H7 (cell line): Measurements from ENCODE around the gene SIX5. TPM values are rescaled to one million over a fixed set of nuclear protein-coding genes. Genes with fewer than 3 reads are reported as not detected.
A peak's percentile ranks its signal among the peaks of the same experiment; 100 is the strongest.
"Not testable (repeated sequence)": the region's sequence is repeated elsewhere in the genome, so short reads cannot be mapped to it uniquely, and the experiment has no call there.

Experiments
- DNase-seq: peaks from one replicate; pipeline ENCODE4 v3.0.0; 2012
- H3K27me3 ChIP-seq: 2 replicates; pipeline ENCODE4 v1.6.0; 2011; ENCODE audit warnings: mild to moderate bottlenecking, low read length; ENCODE audit not compliant: control insufficient read depth, insufficient read depth
- H3K36me3 ChIP-seq: replicated peaks from 2 replicates; pipeline ENCODE4 v1.5.1; 2011; ENCODE audit warnings: low read length; ENCODE audit not compliant: control insufficient read depth, insufficient read depth
- H3K4me3 ChIP-seq: 2 replicates; pipeline ENCODE4 v1.5.1; 2011; ENCODE audit warnings: low read depth, mild to moderate bottlenecking, control low read depth, low read length, moderate library complexity; ENCODE audit not compliant: insufficient read depth
- total RNA-seq: library from RNA; depleted of rRNA; stranded (reverse); fragments of >200 nt; shearing (Covaris generic); gene quantifications from 2 replicates; pipeline ENCODE4 v1.2.3, GENCODE V29; 2014; rRNA removed

SIX5 gene
- total RNA-seq, 1 experiment from 2014 or later, result 18.7 TPM

DNA sequence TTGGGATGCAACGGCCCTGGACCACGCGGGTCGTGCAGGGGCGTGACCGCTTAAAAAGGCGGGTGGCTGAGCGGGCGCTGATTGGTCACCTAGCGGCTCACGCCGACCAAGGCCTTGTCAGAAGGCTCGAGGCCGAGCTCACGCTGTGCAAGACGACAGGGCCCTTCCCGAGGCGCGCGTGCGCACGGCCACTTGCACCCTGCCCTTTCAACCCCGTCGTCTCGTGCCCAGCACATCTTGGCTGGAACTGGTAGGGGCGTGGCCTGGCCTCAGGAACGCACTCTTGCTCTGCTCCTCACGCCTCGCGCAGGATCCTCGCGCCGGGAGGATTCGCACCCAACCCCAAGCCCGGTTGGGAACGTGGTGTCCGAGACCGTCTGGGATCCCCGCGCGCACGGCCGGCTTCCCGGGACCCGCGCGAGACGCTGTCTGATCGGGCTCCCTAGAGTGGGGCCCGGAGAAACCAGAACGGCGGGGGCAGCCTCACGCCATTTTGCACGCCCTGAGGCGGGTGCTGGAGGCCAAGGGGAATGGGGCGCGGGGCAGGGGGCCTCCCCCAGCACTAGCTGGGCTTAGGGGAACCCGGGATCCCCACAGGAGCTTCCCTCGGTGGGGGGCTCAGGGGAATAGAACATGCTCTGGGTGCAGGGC is 35.8 kb downstream of the SIX5 start, which contains the start of gene MEIOSIN:
MEIOSIN (plus strand) TSS at position 280 of the 651 bp plus-strand sequence. CDS start 1,938 bp downstream, outside the sequence.
- Histone ChIP-seq H3K27me3 (no peaks in the 10 kb centered on the region), H3K36me3 (no peaks in the 10 kb centered on the region), H3K4me3 (no peak within 1 kb of the TSS)
- peak; percentile 38 for DNase-seq

DNA sequence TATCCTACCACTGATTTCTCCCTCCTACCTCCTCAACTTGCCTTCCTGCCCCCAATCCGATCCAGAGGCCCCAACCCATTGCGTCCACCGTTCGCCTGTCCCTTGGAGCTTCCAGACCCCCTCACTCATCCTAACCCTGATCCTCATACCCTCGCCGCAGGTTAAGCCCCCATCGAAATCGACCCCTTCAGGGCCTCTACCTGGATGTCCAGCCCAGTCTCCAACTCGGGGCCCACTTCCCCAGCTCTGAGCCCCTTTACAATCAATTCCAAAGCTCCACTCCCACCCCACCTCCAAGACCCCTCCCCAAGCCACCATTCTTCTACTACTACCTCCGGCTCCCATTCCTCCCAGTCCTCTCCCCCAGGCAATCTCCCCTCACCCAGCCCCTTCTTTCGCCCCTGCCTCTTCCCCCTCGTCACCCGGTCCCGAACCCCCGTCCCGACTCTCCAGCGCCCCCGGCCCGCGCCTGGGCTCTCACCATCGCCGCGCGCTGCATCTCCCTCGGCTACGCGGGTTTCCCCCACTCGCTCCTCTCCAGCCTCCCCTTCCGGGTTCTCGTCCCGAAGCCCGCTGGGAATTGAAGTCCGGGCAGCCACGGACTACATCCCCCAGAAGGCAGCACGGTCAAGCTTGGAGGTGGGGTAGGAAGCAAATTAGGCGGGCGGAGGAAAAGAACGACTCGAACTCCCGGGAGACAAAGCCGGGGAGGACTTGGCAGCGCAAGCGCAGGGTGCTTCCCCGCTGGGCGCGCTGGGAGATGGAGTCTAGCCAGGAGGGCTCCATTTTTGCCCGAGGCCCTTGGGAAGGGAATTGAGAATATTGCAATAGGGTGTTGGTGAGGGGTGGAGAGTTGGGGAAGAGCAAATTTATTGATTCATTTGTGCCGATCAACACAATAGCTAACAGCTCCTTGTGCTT is 38.4 kb downstream of the SIX5 start, which contains the start of gene FBXO46:
FBXO46 (minus strand) TSS at position 529 of the 921 bp plus-strand sequence. CDS start 17,401 bp downstream, outside the sequence.
- Histone ChIP-seq H3K27me3 (no peaks in the 10 kb centered on the region), H3K4me3 (peak within 1 kb of the TSS; percentile 66), H3K36me3 (no peaks in the 10 kb centered on the region)
- DNase-seq, result peak; percentile 97

DNA sequence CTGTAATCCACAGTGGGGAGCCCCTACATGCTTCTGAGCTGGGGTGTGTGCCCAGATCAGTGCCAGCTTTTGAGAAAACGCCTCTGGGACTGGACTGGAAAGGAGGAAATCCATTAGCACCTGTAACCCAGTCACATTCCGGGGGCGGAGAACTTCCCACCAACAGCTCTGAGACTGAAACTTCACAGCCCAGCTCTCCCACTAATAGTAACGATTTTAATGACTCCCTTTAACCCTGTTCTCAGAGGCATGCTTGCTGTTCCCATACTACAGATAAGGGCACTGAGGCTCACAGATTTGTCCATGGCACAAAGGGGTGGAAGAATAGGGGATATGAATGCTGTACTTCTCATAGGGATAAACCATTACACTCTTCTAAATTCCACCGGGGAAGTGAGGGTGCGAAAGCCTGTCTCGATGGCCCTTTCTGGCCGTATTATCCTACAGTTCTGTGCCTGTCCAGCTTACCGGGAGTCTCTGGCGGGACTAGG is 39.2 kb downstream of the SIX5 start:
- no peaks in the 10 kb centered on the region for H3K36me3 ChIP-seq
- no peaks in the 10 kb centered on the region for H3K27me3 ChIP-seq
- H3K4me3 ChIP-seq, result peak overlapping the region; percentile 66
- DNase-seq, result peak; percentile 50

DNA sequence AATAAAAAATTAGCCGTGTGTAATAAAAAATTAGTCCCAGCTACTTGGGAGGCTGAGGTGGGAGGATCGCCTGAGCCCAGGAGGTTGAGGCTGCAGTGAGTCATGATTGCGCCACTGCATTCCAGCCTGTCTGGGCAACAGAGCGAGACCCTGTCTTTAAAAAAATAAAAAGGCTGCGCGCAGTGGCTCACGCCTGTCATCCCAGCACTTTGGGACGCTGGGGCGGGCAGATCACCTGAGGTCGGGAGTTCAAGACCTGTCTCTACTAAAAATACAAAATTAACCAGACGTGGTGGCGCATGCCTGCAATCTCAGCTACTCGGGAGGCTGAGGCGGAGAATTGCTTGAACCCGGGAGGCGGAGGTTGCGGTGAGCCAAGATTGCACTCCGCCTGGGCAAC is 40.4 kb downstream of the SIX5 start:
- not testable (repeated sequence) for DNase-seq, H3K27me3 ChIP-seq, H3K4me3 ChIP-seq

DNA sequence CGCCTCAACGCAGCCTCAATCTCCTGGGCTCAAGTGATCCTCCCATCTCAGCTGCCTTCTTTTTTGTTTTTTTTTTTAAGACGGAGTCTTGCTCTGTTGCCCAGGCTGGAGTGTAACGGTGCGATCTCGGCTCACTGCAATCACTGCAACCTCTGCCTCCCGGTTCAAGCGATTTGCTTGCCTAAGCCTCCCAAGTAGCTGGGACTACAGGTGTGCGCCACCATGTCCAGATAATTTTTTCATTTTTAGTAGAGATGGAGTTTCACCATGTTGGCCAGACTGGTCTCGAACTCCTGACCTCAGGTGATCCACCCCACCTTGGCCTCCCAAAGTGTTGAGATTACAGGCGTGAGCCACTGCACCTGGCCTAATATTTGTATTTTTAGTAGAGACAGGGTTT is 49.0 kb downstream of the SIX5 start:
- H3K36me3 ChIP-seq, result not testable (repeated sequence)

More for the DNA sequence above, 40.4 kb downstream of the SIX5 start:
- H3K36me3 ChIP-seq, result not testable (repeated sequence)

DNA sequence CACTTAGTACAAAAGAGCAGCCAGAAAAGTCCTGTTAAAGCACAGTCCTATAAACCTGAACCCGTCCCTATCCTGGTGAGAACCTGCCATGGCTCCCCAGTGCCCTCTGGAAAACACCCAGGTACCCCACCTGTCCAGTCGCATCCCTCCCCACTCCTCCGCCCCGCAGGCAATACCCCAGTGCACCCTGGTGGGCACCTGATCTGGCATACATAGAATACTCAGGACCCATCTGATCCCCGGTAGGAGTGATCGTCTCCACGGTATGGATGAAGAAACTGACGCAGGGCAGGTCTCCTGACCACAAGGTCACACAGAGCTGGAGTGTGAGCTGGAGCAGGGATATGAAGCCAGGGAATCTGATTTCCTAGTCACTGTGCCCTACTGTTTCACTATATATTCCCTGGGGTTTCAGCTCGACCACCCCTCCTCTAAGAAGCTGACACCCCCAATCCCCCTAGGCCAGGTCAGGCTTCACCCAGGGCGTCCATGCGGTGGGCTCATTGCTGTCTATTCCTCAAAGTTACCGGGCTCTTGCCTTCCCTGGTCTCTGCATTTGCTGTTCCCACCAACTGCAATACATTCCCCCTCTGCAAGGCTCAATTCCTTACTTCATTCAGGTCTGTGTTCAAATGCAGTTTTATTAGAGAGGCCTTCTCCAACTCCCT is 50.9 kb downstream of the SIX5 start:
- Histone ChIP-seq H3K4me3 (peak overlapping the region; percentile 49), H3K27me3 (no peaks in the 10 kb centered on the region), H3K36me3 (0 out of 2 replicates have a peak, but pooled peaks cover 1% of the 10 kb centered on the region)
- DNase-seq, result peak; percentile 62

More for the DNA sequence above, 49.0 kb downstream of the SIX5 start:
- H3K27me3 ChIP-seq, DNase-seq, H3K4me3 ChIP-seq: not testable (repeated sequence)

DNA sequence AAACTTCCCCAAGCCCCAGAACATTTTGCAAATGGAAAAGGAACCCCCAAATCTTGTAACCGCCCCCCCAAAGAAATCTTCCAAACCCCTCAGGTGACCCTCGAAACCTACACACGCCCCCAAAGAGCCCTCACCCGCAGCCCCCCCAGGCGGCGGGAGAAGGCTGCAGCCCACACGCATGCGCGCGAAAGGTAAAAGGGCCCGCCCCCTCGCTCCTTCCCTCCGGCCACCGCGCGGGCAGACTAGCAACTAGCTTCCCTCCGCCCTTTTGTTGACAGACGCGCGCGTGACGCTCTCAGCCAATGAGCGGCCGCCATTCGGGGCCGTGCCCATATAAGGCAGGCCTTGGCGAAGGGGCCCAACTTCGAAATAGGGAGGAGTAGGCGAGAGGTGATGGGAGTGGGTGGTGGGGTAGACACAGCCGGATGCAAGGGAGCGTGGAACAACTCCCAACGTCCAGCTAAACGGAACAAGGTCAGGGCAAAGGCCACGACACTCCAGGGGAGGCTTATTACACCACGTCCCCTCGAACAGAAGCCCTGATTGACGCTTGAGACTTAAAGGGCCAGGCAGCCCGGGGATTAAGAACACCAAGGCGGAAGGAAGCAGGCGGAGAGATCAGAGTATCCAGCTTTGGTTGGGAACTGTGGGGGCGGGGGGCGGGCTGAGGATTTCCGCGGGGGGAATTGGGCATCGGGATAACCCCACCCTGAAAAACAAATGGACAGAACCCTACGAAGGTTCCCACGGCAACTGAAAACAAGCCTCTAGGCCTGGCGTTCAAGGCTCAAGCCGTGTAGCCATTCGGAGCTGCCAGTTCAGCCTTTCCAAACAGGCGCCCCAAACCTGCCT is 51.7 kb downstream of the SIX5 start:
- Histone ChIP-seq H3K4me3 (peak overlapping the region; percentile 81), H3K36me3 (0 out of 2 replicates have a peak, but pooled peaks cover 1% of the 10 kb centered on the region), H3K27me3 (no peaks in the 10 kb centered on the region)
- peak; percentile 98 for DNase-seq

DNA sequence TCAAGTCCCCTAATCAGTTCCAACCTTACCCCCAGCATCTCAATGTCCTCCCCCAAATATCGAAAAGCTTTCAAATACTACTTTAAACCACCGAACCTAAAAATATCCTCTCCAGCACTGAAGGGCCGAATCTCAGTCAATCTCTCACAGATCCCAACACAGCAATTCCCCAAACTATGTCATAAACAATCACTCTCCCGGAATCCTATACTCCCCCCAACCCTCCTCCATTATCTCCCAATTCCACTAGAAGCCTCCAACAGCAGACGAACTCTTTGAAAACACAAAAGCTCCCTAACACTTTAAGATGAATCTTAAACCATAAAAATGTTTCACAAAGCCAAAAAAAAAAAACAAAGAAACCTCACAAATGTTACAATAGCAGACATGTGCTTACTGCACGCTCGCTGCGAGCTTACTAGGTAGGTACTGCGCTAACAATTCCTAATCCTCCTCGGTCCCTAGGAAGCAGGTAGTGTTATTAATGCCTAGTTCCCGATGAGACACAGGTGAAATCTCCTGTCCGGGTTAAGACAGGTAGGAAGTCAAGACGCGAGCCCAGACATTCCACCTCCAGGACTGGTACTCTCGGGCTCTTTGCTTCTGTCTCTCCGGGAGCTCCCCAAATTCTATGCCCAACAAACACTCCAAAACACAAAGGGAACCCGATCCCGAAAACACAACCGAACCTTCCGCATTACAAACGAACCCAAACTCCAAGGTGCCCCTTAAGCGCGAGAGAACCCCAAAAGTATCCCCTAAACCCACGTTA is 52.5 kb downstream of the SIX5 start:
- H3K27me3 ChIP-seq, result no peaks in the 10 kb centered on the region
- DNase-seq, result peak; percentile 72

DNA sequence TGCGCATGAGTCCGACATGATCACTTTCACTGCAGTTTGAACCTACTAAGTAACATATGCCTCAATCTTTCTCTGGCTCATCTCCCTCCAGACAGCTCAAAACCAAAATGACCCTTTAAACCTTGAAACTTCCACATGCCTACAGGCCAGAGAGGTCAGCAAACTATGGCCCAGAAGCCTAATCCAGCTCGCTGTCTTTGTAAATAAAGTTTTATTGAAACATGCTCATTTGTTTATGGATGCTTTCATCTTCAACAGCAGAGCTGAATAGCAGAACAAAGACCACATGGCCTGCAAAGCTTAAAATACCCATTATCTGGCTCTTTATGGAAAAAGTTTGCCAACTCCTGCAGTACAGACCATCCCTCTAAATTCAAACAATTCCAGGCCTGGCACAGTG is 53.9 kb downstream of the SIX5 start:
- no peak for DNase-seq

More for the DNA sequence above, 52.5 kb downstream of the SIX5 start:
- H3K4me3 ChIP-seq, result peak overlapping the region; percentile 81
- H3K36me3 ChIP-seq, result no peaks in the 10 kb centered on the region

More for the DNA sequence above, 53.9 kb downstream of the SIX5 start:
- Histone ChIP-seq H3K36me3 (no peaks in the 10 kb centered on the region), H3K27me3 (no peaks in the 10 kb centered on the region), H3K4me3 (no peak overlapping the region)

Other genes with a start within 250 kb of the SIX5 start
- 12.6 and 14.2 TPM in 2 replicates for gene OPA3, start 184.4 kb downstream of the SIX5 start, total RNA-seq
- gene GPR4, start 167.0 kb downstream of the SIX5 start, total RNA-seq, result 0.07 and 0.41 TPM in 2 replicates
- gene EML2, start 129.9 kb downstream of the SIX5 start, total RNA-seq, result 42.5 and 48.6 TPM in 2 replicates
- 0.81 TPM in 1 of 2 replicates, not detected in the other for gene GIPR, start 101.0 kb downstream of the SIX5 start, total RNA-seq
- gene SNRPD2, start 77.3 kb downstream of the SIX5 start, total RNA-seq, result 407 and 467 TPM in 2 replicates
- gene QPCTL, start 76.6 kb downstream of the SIX5 start, total RNA-seq, result 26.2 and 30.1 TPM in 2 replicates
- 26.3 and 30.0 TPM in 2 replicates for gene FBXO46, start 38.4 kb downstream of the SIX5 start, total RNA-seq
- gene MEIOSIN, start 35.8 kb downstream of the SIX5 start, total RNA-seq, result not detected in 2 replicates
- gene DMPK, start 13.2 kb upstream of the SIX5 start, total RNA-seq, result 6.4 and 18.8 TPM in 2 replicates
- 35.9 and 47.1 TPM in 2 replicates for gene DMWD, start 23.6 kb upstream of the SIX5 start, total RNA-seq
- 0.38 and 0.44 TPM in 2 replicates for gene RSPH6A, start 46.1 kb upstream of the SIX5 start, total RNA-seq
- gene SYMPK, start 93.9 kb upstream of the SIX5 start, total RNA-seq, result 66.2 and 70.3 TPM in 2 replicates
- 13.4 and 15.1 TPM in 2 replicates for gene FOXA3, start 95.1 kb upstream of the SIX5 start, total RNA-seq
- gene IRF2BP1, start 116.9 kb upstream of the SIX5 start, total RNA-seq, result 45.2 and 45.7 TPM in 2 replicates
- gene MYPOP, start 133.4 kb upstream of the SIX5 start, total RNA-seq, result 2.8 and 2.9 TPM in 2 replicates
- not detected in 2 replicates for gene NANOS2, start 145.5 kb upstream of the SIX5 start, total RNA-seq
- 0.11 and 0.35 TPM in 2 replicates for gene NOVA2, start 204.6 kb upstream of the SIX5 start, total RNA-seq
- 12.3 and 16.5 TPM in 2 replicates for gene CCDC61, start 226.2 kb upstream of the SIX5 start, total RNA-seq